Measurements from ENCODE around the gene CHERP.
"Not testable (repeated sequence)": the region's sequence is repeated elsewhere in the genome, so short reads cannot be mapped to it uniquely, and the experiment has no call there.

Gene CHERP

DNA sequence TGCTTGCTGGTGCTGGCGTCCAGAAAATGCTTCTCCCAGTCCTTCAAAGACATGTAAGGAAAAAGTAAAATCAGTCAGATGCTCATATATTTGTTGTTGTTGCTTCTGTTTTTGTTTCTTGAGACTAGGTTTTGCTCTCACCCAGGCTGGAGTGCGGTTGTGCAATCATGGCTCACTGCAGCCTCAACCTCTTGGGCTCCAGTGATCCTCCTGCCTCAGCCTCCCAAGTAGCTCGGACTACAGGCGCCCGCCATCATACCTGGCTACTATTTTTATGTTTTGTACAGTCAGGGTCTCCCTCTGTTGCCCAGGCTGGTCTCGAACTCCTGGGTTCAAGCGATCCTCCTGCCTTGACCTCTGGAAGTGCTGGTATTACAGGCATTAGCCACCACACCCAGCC is 59.5 kb downstream of the CHERP start:
- no peak overlapping the region for H3K4me3 ChIP-seq (ENCODE audit: low read length)
- TF ChIP-seq, protein P1, sequence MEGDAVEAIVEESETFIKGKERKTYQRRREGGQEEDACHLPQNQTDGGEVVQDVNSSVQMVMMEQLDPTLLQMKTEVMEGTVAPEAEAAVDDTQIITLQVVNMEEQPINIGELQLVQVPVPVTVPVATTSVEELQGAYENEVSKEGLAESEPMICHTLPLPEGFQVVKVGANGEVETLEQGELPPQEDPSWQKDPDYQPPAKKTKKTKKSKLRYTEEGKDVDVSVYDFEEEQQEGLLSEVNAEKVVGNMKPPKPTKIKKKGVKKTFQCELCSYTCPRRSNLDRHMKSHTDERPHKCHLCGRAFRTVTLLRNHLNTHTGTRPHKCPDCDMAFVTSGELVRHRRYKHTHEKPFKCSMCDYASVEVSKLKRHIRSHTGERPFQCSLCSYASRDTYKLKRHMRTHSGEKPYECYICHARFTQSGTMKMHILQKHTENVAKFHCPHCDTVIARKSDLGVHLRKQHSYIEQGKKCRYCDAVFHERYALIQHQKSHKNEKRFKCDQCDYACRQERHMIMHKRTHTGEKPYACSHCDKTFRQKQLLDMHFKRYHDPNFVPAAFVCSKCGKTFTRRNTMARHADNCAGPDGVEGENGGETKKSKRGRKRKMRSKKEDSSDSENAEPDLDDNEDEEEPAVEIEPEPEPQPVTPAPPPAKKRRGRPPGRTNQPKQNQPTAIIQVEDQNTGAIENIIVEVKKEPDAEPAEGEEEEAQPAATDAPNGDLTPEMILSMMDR (IDR thresholded peaks at IDR 0.05; ENCODE audit: insufficient read depth, low read depth, low read length, missing control alignments) = no peak
- no peak for DNase-seq (ENCODE audit: low read depth)

DNA sequence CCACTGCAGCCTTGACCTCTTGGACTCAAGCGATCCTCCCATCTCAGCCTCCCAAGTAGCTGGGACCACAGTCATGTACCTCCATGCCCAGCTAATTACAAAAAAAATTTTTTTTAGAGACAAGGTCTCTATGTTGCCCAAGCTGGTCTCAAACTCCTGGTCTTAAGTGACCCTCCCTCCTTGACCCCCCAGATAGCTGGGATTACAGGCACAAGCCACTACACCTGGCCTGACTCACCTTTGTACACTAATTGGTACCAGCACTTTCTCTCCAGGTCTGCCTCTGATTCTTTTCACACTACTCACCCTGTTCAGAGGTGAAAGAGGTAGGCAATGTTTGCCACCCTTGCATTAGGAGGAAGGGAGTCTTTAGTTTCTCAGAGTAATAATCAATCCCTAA is 64.9 kb downstream of the CHERP start:
- TF ChIP-seq, protein P1 (IDR thresholded peaks at IDR 0.05; ENCODE audit: insufficient read depth, low read depth, low read length, missing control alignments) = no peak
- no peak for DNase-seq (ENCODE audit: low read depth)
- no peak overlapping the region for H3K4me3 ChIP-seq (ENCODE audit: low read length)

DNA sequence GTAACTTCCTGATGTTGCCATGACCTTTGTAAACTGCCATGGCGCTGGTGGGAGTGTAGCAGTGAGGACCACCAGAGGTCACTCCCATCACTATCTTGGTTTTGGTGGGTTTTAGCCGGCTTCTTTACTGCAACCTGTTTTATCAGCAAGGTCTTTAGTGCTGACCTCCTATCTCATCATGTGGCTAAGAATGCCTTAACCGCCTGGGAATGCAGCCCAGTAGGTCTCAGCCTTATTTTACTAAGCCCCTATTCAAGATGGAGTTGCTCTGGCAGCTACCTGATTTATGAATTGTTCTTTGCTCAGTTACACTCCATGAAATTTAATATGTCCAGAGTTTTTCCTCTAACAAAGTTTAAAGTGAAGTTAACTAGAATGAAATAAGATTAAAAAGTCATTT is 65.8 kb downstream of the CHERP start:
- no peak overlapping the region for H3K4me3 ChIP-seq (ENCODE audit: low read length)
- no peak for DNase-seq (ENCODE audit: low read depth)
- TF ChIP-seq, protein P1 (IDR thresholded peaks at IDR 0.05; ENCODE audit: insufficient read depth, low read depth, low read length, missing control alignments) = no peak

DNA sequence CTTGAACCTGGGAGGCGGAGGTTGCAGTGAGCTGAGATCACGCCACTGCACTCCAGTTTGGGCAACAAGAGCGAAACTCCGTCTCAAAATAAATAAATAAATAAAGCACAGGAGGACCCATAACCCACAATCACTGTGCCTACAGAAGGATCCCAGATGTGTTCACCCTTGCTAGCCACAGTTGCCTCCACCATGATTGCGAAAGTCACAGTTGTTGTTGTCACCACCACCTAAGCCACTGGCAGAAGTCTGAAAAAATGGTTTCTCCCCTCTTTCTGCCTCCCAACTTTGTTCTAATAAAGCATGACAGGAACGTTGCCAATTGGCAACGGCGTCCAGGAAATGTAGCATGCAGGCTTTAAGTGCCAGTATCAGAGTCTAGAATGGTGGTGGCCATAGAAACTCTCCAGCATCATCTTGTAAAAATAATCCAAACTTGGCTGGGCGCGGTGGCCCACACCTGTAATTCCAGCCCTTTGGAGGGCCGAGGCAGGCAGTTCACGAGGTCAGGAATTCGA is 68.3 kb downstream of the CHERP start:
- H3K4me3 ChIP-seq (ENCODE audit: low read length) = no peak overlapping the region
- DNase-seq (ENCODE audit: low read depth) = no peak
- TF ChIP-seq, protein P1 (IDR thresholded peaks at IDR 0.05; ENCODE audit: insufficient read depth, low read depth, low read length, missing control alignments) = no peak

DNA sequence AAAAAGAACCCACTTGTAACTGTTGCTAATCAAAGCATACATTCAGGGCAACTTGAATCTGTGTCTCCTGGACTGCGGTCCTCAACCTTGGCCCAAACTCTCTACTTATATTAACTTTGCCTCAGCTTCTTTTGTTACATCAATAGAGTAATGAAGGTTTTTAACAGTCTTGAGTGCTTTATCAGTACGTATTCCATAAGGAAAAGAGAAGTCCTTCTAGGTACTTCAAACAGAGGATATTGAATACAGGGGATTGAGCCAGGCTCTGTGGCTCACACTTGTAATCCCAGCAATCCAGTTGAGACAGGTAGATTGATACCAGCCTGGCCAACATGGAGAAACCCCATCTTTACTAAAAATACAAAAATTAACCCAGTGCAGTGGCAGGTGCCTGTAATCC is 69.2 kb downstream of the CHERP start:
- TF ChIP-seq, protein P1 (IDR thresholded peaks at IDR 0.05; ENCODE audit: insufficient read depth, low read depth, low read length, missing control alignments) = no peak
- DNase-seq (ENCODE audit: low read depth) = no peak
- H3K4me3 ChIP-seq (ENCODE audit: low read length) = no peak overlapping the region

DNA sequence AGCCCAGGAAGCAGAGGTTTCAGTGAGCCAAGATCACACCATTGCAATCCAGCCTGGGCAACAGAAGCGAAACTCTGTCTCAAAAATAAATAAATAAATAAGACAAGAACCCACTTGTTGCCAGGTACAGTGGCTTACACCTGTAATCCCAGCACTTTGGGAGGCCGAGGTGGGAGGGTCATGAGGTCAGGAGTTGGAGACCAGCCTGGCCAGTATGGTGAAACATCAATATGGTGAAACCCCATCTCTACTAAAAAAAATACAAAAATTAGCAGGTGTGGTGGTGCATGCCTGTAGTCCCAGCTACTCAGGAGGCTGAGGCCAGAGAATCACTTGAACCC is 69.7 kb downstream of the CHERP start:
- peak overlapping the region; percentile 67 for H3K4me3 ChIP-seq (ENCODE audit: low read length)
- not testable (repeated sequence) for DNase-seq (ENCODE audit: low read depth)

DNA sequence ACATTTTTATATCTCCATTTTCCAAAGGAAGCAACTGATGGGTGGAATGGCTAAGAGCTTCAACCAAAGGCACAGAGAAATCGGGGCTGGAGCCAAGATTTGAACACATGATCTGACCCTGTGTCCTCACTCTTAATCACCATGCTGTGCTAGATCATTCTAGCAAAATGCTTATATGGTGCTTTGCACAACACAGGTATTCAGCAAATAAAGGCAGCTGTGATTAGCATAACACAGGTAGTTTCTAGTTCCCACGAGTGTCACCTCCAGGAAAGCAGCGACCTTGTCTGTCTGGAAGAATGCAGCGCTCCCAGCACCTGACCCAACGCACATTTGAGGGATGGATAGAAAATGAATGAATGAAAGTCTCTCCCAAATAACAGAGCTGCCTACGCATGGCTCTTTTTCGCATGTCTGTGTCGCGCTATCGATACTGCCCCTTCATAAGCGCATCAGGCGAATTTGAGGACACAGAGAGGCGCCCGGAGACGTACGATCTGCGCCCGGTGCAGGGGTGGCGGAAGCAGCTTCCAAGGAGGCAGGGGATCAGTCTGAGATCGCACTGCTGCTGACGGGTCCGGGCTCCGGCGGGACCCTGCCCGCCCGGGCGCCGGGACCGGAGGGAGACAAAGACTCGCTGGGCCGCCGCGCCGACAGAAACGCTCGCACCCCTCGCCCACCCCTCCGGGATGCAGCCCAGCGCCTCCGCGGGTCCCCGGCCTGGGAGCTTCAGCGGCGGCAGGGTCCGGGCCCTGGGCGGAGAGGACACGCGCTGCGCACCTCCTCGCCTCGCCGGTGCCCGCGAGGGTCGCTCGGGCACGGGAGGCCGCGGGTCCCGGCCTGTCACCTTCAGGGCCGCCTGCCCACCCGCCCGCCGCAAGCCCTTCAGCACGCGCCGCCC is 71.1 kb downstream of the CHERP start:
- H3K4me3 ChIP-seq (ENCODE audit: low read length) = peak overlapping the region; percentile 78
- TF ChIP-seq, protein P1 (IDR thresholded peaks at IDR 0.05; ENCODE audit: insufficient read depth, low read depth, low read length, missing control alignments) = no peak
- DNase-seq (ENCODE audit: low read depth) = peak; percentile 74

Data from epithelial cell of esophagus (primary cell).